ENCODE data around the gene GPN1. TPM values are rescaled to one million over a fixed set of nuclear protein-coding genes. Genes with fewer than 3 reads are reported as not detected.

Gene GPN1
- polyA plus RNA-seq, 2 of the 4 experiments (the other 2 are of a cell fraction) = 59.8 to 98.9 TPM

- CTCF ChIA-PET = interaction anchor here (0.8 to 1.2 kb wide), 3 partner anchors 22 to 25 kb away, joined by 3 to 5 read pairs (median 4); no protein-coding TSS in a partner anchor
- ATAC-seq = no peak
Observed at GRCh38 chr2:27596627-27597026, 32.2 kb upstream of the GPN1 start.

GRCh38 chr2:27606611-27607010, 22.2 kb upstream of the GPN1 start:
- Histone ChIP-seq H3K4me2 (no peak overlapping the region), H3K27ac (no peak overlapping the region), H3K9me3 (no peaks in the 10 kb centered on the region), H3K4me3 (no peak overlapping the region), H3K4me1 (no peaks in the 10 kb centered on the region)
- TF ChIP-seq RCOR1 (IDR thresholded peaks at IDR 0.05; ENCODE audit: low read depth, low read length) (no peak), JUNB (IDR thresholded peaks at IDR 0.05) (no peak), EHF (CRISPR knock-in tag; IDR thresholded peaks at IDR 0.05) (no peak), GATA3 (IDR thresholded peaks at IDR 0.05; ENCODE audit: borderline replicate concordance) (no peak), ZFP36 (IDR thresholded peaks at IDR 0.05; ENCODE audit: borderline replicate concordance, partially characterized antibody) (no peak), USF2 (IDR thresholded peaks at IDR 0.05) (no peak), PBX3 (IDR thresholded peaks at IDR 0.05) (no peak), CEBPB (IDR thresholded peaks at IDR 0.05) (no peak), TP53 (CRISPR knock-in tag; IDR thresholded peaks at IDR 0.05) (no peak), KDM1A (IDR thresholded peaks at IDR 0.05; ENCODE audit: low read depth) (no peak), HOXB5 (CRISPR knock-in tag; IDR thresholded peaks at IDR 0.05) (no peak), MAFK (IDR thresholded peaks at IDR 0.05; ENCODE audit: partially characterized antibody) (no peak), ZC3H11A (IDR thresholded peaks at IDR 0.05) (no peak), FOSL2 (IDR thresholded peaks at IDR 0.05) (no peak), FOSL2 (CRISPR knock-in tag; IDR thresholded peaks at IDR 0.05) (no peak), ZSCAN20 (CRISPR knock-in tag; IDR thresholded peaks at IDR 0.05) (no peak), EHMT2 (IDR thresholded peaks at IDR 0.05; ENCODE audit: low read depth) (no peak), ZNF302 (CRISPR knock-in tag; IDR thresholded peaks at IDR 0.05) (no peak), POLR2A (IDR thresholded peaks at IDR 0.05; ENCODE audit: low read length) (no peak), ATOH8 (CRISPR knock-in tag; IDR thresholded peaks at IDR 0.05; ENCODE audit: low read depth) (no peak), FOSB (CRISPR knock-in tag; IDR thresholded peaks at IDR 0.05) (no peak)
- ATAC-seq (no peak), DNase-seq (ENCODE audit: low read depth in 1 of 2, low spot score in 1 of 2) (no peak), FAIRE-seq (no peak)
- ChIA-PET POLR2A (no interaction called here), CTCF (no interaction called here)
- WGBS (ENCODE audit: missing lambda C conversion rate) = 76% methylated on average over 2 of the region's 2 CpGs

More at GRCh38 chr2:27596627-27597026, 32.2 kb upstream of the GPN1 start:
- no peak for TF ChIP-seq NPAS2 (CRISPR knock-in tag; IDR thresholded peaks at IDR 0.05; ENCODE audit: borderline replicate concordance)
- no peak for TF ChIP-seq SMC3 (IDR thresholded peaks at IDR 0.05)
- no peak for TF ChIP-seq EHMT2 (IDR thresholded peaks at IDR 0.05; ENCODE audit: low read depth)
- no peak for TF ChIP-seq KDM1A (IDR thresholded peaks at IDR 0.05; ENCODE audit: low read depth)
- no peak for TF ChIP-seq NFE2L2 (conservative IDR thresholded peaks at IDR 0.05; ENCODE audit: low read length)
- TF ChIP-seq CEBPB (IDR thresholded peaks at IDR 0.05) = no peak
- TF ChIP-seq ZC3H11A (IDR thresholded peaks at IDR 0.05) = no peak
- TF ChIP-seq MAZ (IDR thresholded peaks at IDR 0.05; ENCODE audit: borderline replicate concordance, low read depth, low read length) = no peak
- no peak for TF ChIP-seq GATA3 (IDR thresholded peaks at IDR 0.05; ENCODE audit: borderline replicate concordance)
- peaks cover 10% of the 10 kb centered on the region; the same call in 2 of the 3 replicates for H3K9me3 ChIP-seq
- DNase-seq (ENCODE audit: low read depth in 1 of 2, low spot score in 1 of 2) (no peak), FAIRE-seq (no peak)
- peaks cover 6% of the 10 kb centered on the region; the same call in 1 of the 3 replicates for H3K4me1 ChIP-seq
- POLR2A ChIA-PET = interaction anchor here (1.3 kb wide), 1 partner anchor 14 kb away, joined by 4 read pairs; the partner anchor contains the start of gene ZNF512
- no peak overlapping the region for H3K27ac ChIP-seq
- H3K4me2 ChIP-seq = no peak overlapping the region
- 89% methylated on average over 1 of the region's 1 CpG for WGBS (ENCODE audit: missing lambda C conversion rate)
- no peak overlapping the region for H3K4me3 ChIP-seq

Data from A549 (cell line).